Jurkat, Clone E6-1 (cell line): ENCODE measurements around the gene RTN4.
"Not testable (repeated sequence)": the region's sequence is repeated elsewhere in the genome, so short reads cannot be mapped to it uniquely, and the experiment has no call there.

ENCODE experiments used
- DNase-seq: peaks from one replicate; pipeline ENCODE4 v3.0.0-alpha.2; 2011; ENCODE audit warnings: low read depth, low spot score
- H3K4me3 ChIP-seq: 2 replicates; pipeline ENCODE4 v1.5.1; 2011; ENCODE audit warnings: mild to moderate bottlenecking, low read length, control low read depth, moderate library complexity

Gene RTN4

GRCh38 chr2:55012672-55013484, 37.4 kb downstream of the RTN4 start:
- H3K4me3 ChIP-seq = no peak overlapping the region
- no peak for DNase-seq

GRCh38 chr2:55011831-55012671, 38.2 kb downstream of the RTN4 start:
- DNase-seq = no peak
- H3K4me3 ChIP-seq = no peak overlapping the region

- DNase-seq = no peak
- no peak overlapping the region for H3K4me3 ChIP-seq
These were observed 39.3 kb downstream of the RTN4 start for GRCh38 chr2:55010915-55011314.

- no peak for DNase-seq
- no peak overlapping the region for H3K4me3 ChIP-seq
These were observed 40.1 kb downstream of the RTN4 start for GRCh38 chr2:55010149-55010591.

GRCh38 chr2:55009277-55010060, 40.8 kb downstream of the RTN4 start:
- DNase-seq = no peak
- no peak overlapping the region for H3K4me3 ChIP-seq

GRCh38 chr2:55006306-55006705, 43.9 kb downstream of the RTN4 start:
- DNase-seq = no peak
- no peak overlapping the region for H3K4me3 ChIP-seq

GRCh38 chr2:55003706-55004639, 46.3 kb downstream of the RTN4 start:
- H3K4me3 ChIP-seq = no peak overlapping the region
- no peak for DNase-seq

GRCh38 chr2:55001716-55002115, 48.5 kb downstream of the RTN4 start:
- no peak for DNase-seq
- H3K4me3 ChIP-seq = no peak overlapping the region

GRCh38 chr2:55000341-55000740, 49.9 kb downstream of the RTN4 start:
- no peak overlapping the region for H3K4me3 ChIP-seq
- DNase-seq = no peak

- H3K4me3 ChIP-seq = no peak overlapping the region
These were observed 51.1 kb downstream of the RTN4 start for GRCh38 chr2:54999182-54999581.

GRCh38 chr2:54997826-54998225, 52.4 kb downstream of the RTN4 start:
- peak; percentile 55 for DNase-seq
- no peak overlapping the region for H3K4me3 ChIP-seq

More at GRCh38 chr2:54999182-54999581, 51.1 kb downstream of the RTN4 start:
- DNase-seq = peak; percentile 35

GRCh38 chr2:54995553-54995952, 54.7 kb downstream of the RTN4 start:
- H3K4me3 ChIP-seq = no peak overlapping the region
- DNase-seq = no peak

GRCh38 chr2:54990694-54991093, 59.6 kb downstream of the RTN4 start:
- not testable (repeated sequence) for DNase-seq

GRCh38 chr2:54988612-54989011, 61.6 kb downstream of the RTN4 start:
- H3K4me3 ChIP-seq = no peak overlapping the region
- no peak for DNase-seq

More at GRCh38 chr2:54990694-54991093, 59.6 kb downstream of the RTN4 start:
- H3K4me3 ChIP-seq = not testable (repeated sequence)

GRCh38 chr2:54986264-54986663, 64.0 kb downstream of the RTN4 start:
- no peak for DNase-seq
- no peak overlapping the region for H3K4me3 ChIP-seq

GRCh38 chr2:54984476-54984875, 65.8 kb downstream of the RTN4 start:
- DNase-seq = no peak
- H3K4me3 ChIP-seq = no peak overlapping the region

GRCh38 chr2:54983345-54984220, 66.7 kb downstream of the RTN4 start:
- no peak for DNase-seq
- no peak overlapping the region for H3K4me3 ChIP-seq
